Activated CD4-positive, CD25-positive, alpha-beta regulatory T cell (primary cell): Measurements from ENCODE around the gene RAB34.

ENCODE experiments used
- DNase-seq, 4 experiments: peaks; one replicate each; lab custom pipeline; 2025; lab: John Stamatoyannopoulos, UW

RAB34 gene, protein sequence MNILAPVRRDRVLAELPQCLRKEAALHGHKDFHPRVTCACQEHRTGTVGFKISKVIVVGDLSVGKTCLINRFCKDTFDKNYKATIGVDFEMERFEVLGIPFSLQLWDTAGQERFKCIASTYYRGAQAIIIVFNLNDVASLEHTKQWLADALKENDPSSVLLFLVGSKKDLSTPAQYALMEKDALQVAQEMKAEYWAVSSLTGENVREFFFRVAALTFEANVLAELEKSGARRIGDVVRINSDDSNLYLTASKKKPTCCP

DNA sequence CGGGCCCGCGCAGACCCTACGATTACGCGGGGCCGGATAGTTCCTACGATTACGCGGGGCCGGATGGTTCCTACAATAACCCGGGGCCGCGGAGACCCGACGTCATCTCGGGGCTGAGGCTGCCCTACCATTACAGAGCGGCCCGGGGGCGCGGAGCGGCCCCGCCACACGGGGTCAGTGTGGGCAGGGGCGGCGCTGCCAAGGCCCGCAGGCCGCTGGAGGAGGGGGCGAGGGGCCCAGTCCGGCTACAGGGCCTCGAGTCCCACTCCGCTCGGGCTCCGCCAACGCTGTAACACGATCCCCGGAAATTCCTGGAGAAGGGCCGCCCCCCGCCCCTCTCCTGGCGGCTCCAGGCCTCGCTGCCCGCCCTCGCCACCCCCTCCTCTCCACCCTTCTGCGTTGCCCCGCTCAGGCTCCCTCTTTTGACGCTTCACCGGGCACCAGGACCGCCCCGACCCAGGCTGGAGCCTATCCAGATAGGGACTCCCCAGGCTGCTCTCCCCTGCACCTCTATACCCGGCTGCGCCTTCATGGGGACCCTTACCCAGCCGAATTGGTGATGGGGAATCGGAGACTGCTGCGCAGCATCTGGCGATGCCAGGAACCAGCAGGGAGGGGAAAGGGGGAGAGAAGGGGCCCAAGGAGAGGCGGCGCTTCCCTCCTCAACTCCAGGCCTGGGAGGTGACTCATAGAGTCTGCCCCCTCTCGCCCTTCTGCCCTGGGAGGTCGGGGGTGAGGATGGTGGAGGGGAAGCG is at the start of gene RAB34:
RAB34 (minus strand) TSS at position 291 of the 755 bp plus-strand sequence. CDS start 602 bp downstream, outside the sequence.
- peak in 1 of 4 experiments; percentile 16 for DNase-seq

DNA sequence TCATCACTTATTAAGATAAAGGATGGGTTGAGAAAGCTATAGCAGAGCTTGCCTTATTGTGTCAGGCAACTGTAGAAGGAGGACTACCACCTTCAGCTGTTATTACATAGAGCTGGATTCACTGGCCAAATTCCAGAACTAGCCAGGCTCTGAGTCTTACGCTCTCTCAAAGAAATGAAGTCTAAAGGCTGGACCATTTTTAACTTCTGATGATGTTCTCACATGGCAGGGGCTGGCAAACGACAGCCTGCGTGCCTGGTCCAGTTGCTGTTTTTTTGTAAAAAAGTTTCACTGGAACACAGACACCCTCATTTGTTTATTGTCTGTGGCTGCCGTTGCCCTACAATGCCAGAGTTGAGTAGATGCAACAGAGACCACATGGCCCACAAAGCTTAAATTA is 47.4 kb upstream of the RAB34 start:
- no peak for DNase-seq

DNA sequence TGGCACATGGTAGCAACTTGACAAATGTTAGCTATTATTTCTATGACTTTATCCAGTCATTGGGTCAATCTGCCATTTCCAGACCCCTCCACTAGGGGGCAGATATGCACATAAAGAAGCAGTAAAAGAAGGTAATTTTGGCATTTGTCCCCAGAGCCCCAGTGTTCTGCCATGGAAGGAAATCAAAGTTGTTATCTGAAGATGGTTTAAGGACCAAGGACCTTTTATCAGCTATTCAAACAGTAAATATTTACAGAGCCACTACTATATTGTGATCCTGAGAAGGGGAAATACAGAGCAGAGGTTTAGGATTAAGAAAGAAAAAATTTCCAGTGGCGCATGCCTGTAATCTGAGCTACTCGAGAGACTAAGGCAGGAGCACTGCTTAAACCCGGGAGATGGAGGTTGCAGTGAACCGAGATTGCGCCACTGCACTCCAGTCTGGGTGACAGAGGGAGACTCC is 46.2 kb upstream of the RAB34 start:
- DNase-seq: peak; percentile 53 to 75 (median 67)

DNA sequence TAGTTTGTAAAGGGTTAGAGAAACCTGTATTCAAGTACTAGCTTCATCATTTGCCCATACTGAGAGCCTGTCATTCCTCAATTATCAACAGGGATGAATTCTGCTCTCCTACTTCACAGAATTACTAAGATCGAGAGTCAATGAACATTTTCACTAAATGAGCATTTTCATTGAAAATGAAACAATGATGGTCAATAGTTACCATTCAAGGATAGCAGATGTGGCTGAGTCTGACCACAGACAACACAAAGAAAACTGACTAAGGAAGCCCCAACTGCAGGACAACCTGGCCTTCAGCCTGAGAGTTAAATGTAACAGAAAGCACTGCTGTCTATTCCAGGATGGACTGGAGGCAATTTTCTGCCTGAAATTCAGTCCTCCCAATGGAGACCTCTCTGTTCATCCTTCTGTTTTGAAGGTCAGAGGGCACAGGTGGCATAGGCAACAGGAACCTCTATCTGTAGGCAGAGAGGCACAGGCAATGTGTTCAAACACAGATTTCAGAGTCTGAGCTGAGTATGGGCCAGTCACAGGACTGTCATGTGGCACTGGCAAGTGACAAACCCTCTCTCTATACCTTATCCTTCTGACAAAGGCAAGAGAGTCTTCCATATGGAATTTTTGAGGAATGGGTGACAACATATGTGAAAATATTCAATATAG is 45.6 kb upstream of the RAB34 start:
- no peak for DNase-seq

DNA sequence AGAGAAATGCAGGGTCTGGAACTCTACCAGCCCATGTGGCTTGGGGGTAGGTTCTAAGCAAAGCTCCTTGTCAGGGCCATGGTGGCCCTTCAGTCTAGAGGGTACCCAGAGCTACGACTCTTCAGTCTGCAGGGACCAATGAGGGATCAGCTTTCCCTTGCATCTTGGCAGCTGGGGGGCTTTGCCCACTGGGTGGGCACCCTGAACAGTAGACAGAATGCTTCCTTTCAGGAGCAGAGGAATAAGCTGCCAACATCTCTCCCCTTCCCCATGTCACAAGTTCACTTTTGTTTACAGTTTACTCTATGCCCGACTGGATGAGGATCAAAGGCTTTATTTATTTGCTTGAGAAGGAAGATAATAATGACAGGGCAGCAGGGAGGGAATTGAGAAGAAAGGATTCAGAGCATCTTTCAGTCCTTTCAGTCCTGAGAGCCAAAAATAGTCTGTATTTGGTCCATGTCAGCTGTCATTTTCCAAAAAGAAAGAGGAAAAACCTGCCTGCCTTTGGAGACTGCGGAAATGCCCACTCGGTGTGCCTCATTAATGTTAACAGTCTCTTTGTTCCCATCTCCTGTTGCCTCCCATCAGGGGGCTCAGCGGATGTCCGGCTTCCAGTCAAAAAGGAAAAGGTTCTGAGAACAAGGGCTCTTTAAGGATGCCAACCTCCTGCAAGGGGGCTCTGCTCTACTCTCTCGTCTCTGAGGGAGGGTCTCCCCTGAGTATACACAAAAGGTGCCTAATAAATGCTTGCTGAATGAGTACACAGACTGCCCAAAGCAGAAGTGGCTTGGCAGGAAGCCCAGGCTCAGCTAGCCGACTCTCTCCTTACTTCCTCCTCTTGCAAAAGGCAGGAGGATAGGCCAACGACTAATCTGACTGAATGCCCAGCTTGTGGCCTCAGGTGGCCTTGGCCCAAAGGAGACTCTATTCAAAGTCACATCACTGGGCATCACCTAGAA is 43.2 kb upstream of the RAB34 start:
- no peak for DNase-seq

DNA sequence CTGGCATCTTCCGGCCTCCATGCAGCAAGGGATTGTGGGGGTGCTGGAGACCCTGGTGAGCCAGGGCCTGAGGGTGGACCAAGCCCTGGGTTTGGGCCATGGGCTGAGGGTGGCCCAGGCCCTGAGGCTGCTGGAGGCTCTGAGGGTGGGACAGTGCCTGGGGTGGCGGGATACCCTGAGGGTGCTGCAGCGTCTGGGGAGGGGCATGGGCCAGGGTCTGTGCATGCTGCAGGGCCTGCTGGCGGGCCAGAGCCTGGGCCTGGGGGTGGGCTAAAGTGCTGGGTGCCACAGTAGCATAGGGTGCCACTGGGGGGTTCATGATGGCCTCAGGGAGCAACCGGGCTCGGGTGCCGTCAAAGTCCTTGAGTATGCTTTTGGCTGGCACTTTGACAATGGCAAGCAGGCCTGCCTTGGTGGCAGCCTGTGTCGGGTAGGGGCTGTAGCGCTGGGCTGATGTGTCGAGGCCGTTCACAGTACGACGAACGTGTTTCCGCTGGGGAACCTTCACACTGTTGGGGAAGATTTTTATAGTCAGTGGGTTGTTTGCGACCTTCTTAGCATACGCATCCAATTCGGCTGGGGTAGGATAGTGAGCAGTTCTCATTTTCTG is 41.7 kb upstream of the RAB34 start:
- DNase-seq: no peak

DNA sequence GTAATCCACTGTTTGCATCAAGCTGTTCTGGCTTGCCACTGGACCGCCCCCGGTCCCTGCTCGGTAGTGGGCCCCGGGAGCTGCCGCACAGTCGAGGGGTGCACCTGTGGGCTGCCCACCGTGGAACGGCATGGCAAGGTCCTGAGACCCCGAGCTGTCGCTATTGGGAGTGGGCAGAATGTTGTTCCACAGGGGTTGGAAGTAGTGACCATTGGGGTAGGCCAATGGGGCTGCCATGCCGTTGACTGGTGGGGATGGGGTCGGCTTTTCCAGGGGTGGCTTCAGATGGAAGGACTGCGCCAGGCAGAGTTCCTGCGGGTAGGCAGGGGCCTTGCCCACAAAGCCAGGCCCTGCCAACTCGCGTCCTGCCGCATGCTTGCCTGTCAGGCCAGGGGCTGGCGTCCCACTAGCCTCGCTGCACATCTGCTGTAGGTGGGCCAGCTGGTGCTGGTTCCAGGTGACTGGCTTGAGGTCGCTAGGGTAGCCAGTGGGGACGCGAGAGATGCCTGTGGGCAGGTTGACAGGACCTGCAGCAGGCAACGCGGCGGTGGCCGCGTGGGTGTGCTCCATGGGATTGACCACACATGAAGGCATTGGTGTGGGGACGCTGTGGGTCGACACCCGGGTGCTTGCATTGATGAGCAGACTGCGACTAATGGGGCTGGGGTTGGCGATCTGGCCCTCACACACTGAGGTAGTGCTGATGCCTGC is 40.9 kb upstream of the RAB34 start:
- no peak for DNase-seq

DNA sequence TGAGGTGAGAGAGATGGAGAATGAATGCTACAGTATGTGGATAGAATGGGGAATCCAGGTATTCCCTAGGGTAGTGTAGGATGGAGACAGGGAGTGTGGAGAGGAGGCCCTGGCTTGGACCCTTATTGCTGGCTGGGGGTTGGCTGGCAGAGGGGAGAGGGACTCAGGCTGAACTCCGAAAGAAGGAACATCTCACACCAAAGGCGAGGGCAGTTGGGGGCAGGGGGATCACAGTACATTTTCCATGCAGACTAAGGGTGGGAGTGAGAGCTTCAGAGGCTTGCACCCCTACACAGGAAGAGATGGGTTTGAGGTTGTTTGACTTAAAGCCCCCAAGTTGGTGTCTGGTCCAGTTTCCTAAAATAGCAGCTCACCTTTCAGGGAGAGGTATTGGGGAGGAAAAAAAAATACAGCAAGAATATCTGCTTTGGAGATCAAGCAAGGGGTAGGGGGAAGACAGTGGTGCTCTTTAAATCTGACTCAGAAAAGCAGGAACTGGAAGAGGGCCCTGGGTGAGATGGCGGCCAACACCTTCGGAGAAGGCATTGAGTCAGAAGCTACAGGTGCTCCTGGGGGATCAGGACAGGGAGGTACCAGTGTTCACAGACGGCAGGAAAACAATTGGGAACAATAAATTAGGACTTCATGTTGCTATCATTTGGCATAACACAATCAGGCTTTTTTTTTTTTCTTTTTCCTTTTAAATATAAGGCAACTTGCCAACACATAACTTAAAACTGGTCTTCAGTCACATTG is 38.6 kb upstream of the RAB34 start:
- no peak for DNase-seq

DNA sequence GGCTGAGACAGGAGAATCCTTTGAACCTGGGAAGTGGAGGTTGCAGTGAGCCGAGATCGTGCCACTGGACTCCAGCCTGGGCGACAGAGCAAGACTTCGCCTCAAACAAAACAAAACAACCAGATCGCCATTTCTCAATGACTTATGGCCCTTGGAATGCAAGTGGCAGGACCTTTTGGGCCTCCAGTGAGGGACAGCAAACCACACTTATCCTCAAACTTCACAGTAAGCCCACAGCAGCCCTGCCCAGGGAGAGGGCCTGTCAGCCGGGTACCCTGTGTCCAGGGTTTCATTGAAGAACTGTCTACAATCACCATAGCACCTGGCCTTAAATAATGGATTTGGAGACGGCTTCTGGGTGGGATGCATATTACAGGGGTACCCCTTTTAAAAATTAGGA is 37.8 kb upstream of the RAB34 start:
- DNase-seq: no peak

DNA sequence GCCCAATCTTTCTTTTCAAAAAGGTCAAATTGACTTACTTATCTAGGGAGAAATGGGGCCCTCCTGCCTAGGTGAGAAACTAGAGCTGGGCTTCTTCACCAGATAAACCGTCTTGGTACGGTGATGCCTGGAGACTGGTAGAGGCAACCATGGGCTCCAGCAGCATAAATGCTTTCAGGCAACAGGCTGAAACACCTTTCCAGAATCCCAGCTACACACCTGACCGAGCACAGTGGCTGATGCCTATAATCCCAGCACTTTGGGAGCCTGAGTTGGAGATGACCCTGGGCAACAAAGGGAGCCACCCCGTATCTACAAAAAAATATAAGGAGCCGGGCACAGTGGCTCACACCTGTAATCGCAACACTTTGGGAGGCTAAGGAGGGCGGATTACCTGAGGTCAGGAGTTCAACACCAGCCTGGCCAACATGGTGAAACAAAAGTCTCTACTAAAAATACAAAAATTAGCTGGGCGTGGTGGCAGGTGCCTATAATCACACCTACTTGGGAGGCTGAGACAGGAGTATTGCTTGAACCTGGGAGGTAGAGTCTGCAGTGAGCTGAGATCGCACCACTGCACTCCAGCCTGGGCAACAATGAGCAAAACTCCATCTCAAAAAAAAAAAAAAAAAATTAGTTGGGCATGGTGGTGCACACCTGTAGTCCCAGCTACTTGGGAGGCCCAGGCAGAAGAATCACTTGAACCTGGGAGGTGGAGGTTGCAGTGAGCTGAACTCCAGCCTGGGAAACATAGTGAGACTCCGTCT is 34.1 kb upstream of the RAB34 start:
- DNase-seq: no peak

DNA sequence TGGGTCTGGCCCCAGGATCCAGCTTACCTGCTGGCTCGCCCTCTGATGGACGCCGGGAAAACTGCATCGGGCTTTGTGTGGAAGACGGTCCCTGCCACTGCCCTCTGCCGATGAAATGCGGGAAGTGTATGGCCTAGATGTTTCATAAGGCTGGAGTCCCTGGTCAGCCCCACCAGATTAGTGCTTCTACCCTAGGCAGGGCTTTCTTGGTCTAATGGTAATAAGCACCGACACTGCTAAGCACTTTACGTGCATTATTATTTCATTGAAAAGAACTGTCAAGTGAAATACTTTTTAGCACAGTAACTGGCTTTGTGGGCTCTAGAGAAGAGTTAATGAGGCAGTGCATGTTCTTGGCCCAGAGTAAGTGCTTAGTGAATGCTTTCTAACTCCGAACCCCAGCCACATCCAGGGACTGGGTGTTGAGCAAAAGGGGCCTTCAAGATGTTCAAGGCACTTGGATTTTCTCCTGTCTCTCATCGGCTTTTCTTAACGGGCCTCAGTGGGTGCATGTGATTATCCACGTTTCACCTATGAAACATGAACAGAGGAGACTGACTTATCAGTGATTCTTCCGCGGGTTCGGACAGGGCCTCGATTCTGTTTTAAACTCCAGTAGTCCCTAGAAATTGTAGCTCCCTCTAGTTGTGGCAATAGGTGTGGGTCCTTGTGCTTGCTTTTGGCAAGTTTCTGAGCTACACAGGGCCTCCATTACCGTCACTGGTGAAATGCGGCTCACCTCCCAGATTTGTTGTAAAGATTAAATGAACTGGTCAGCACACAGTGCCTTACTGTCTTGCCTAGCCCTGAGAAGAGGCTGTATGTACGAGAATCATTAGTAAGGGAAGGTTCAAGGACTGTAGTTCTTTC is 32.7 kb upstream of the RAB34 start:
- peak; percentile 71 to 83 (median 75) for DNase-seq

DNA sequence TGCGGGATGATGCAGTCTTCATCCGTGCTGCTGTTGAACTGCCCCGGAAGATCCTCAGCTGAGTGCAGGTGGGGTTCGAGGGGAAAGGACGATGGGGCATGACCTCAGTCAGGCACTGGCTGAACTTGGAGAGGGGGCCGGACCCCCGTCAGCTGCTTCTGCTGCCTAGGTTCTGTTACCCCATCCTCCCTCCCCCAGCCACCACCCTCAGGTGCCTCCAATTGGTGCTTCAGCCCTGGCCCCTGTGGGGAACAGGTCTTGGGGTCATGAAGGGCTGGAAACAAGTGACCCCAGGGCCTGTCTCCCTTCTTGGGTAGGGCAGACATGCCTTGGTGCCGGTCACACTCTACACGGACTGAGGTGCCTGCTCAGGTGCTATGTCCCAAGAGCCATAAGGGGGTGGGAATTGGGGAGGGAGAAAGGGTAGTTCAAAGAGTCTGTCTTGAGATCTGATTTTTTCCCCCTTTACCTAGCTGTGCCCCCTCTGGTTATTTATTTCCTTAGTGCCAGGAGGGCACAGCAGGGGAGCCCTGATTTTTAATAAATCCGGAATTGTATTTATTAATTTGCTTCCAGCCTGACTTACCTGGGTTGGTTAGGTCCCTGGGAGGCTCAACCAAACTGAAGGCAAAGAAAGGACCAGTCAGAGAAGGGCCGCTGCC is 32.0 kb upstream of the RAB34 start:
- no peak for DNase-seq

DNA sequence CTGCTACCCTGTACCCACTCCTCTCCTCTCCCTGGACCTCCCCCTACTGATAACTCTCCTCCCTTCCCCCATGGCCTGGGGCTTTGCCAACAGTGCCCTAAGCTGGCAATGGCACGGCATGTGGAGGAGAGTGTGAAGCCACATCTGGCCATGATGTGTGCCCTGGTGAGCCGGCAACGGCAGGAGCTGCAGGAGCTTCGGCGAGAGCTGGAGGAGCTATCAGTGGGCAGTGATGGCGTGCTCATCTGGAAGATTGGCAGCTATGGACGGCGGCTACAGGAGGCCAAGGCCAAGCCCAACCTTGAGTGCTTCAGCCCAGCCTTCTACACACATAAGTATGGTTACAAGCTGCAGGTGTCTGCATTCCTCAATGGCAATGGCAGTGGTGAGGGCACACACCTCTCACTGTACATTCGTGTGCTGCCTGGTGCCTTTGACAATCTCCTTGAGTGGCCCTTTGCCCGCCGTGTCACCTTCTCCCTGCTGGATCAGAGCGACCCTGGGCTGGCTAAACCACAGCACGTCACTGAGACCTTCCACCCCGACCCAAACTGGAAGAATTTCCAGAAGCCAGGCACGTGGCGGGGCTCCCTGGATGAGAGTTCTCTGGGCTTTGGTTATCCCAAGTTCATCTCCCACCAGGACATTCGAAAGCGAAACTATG is 31.3 kb upstream of the RAB34 start:
- DNase-seq: no peak

DNA sequence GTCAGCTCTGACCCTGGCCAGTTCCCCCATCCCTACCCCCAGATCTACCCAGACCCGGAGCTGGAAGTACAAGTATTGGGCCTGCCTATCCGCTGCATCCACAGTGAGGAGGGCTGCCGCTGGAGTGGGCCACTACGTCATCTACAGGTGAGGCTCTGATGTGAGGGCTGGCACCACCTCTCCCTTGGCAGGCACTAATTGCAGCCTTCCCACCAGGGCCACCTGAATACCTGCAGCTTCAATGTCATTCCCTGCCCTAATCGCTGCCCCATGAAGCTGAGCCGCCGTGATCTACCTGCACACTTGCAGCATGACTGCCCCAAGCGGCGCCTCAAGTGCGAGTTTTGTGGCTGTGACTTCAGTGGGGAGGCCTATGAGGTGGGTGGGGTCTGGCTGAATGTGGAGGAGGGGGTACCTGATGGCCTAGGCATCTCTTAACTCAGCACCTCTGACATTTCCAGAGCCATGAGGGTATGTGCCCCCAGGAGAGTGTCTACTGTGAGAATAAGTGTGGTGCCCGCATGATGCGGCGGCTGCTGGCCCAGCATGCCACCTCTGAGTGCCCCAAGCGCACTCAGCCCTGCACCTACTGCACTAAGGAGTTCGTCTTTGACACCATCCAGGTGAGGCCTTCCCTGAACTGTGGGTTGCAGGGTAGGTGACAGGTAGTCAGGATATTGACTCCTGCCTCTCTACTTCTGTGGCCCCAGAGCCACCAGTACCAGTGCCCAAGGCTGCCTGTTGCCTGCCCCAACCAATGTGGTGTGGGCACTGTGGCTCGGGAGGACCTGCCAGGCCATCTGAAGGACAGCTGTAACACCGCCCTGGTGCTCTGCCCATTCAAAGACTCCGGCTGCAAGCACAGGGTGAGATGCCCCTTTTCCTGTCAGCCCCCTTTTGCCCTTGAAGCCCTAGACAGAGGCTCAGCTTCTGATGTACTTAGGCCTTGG is 30.4 kb upstream of the RAB34 start:
- no peak for DNase-seq

DNA sequence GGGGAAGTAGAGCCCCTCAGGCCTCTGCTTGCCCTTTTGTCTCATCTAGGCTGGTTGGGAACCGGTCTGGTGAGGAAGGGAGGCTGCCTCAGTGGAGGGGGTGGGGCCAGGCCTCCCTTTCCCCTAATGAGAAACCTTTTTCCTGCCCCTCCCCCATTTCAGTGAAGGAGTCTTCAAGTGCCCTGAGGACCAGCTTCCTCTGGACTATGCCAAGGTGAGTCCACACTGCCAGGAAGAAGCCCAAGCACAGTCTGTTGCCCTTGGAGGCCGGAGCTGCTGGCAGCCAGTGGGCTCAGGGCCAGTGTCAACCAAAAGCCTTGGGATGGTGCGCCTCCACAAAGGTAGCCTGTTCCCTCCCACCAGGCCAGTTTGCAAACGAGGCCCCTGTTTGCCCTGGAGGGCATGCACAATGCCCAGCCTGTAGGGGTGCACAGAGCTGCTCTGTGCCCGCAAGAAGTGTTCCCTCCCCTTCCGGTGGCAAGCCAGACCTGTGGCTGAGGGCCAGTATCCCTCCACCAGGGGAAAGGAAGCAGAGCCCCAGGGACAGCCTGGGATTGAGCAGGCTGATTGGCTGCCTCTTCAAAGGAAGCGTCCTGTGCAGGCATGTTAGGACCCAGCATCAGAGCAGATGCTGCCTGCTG is 29.5 kb upstream of the RAB34 start:
- no peak for DNase-seq
